HEK293T (cell line): Measurements from ENCODE around the gene RPH3AL.

ENCODE experiments used
- CTCF ChIA-PET: fragments of 350-600 bp; formaldehyde crosslinking; extraction: SDS; loops from one replicate; lab custom pipeline; 2021; ENCODE audit warnings: antibody characterized with exemption, inconsistent platforms; lab: Yijun Ruan, JAX
- POLR2A ChIA-PET: fragments of 350-600 bp; formaldehyde crosslinking; extraction: SDS; loops from one replicate; lab custom pipeline; 2020; ENCODE audit warnings: antibody characterized with exemption, inconsistent platforms; lab: Yijun Ruan, JAX
- DNase-seq: peaks from one replicate; pipeline ENCODE4 v3.0.0; 2012; ENCODE audit warnings: mixed read lengths; ENCODE audit errors: extremely low spot score
- ARNT ChIP-seq: fragments of 450-650 bp; IDR thresholded peaks from 2 replicates; pipeline ENCODE4 v1.6.1; 2017; ENCODE audit warnings: mild to moderate bottlenecking
- BHLHE40 ChIP-seq: fragments of 450-650 bp; IDR thresholded peaks from 2 replicates; pipeline ENCODE4 v1.6.1; 2016; ENCODE audit warnings: mild to moderate bottlenecking, moderate library complexity, borderline replicate concordance
- CTBP1 ChIP-seq: fragments of 450-650 bp; IDR thresholded peaks from 2 replicates; pipeline ENCODE4 v1.6.1; 2016; ENCODE audit warnings: borderline replicate concordance
- ELF4 ChIP-seq: fragments of 450-650 bp; IDR thresholded peaks from 2 replicates; pipeline ENCODE4 v1.6.1; 2017; ENCODE audit warnings: antibody characterized with exemption
- FOXA1 ChIP-seq: fragments of 450-650 bp; IDR thresholded peaks from 2 replicates; pipeline ENCODE4 v1.6.1; 2016; ENCODE audit warnings: mild to moderate bottlenecking
- FOXK2 ChIP-seq: fragments of 450-650 bp; IDR thresholded peaks from 2 replicates; pipeline ENCODE4 v1.6.1; 2016; ENCODE audit warnings: mild to moderate bottlenecking
- FOXM1 ChIP-seq: fragments of 450-650 bp; IDR thresholded peaks from 2 replicates; pipeline ENCODE4 v1.6.1; 2017; ENCODE audit warnings: mild to moderate bottlenecking, borderline replicate concordance
- HDGF ChIP-seq: fragments of 450-650 bp; IDR thresholded peaks from 2 replicates; pipeline ENCODE4 v1.6.1; 2017; ENCODE audit warnings: antibody characterized with exemption, borderline replicate concordance
- L3MBTL2 ChIP-seq: fragments of 450-650 bp; conservative IDR thresholded peaks from 2 replicates; pipeline ENCODE4 v1.6.1; 2016; ENCODE audit warnings: mild to moderate bottlenecking
- LEF1 ChIP-seq: fragments of 450-650 bp; IDR thresholded peaks from 2 replicates; pipeline ENCODE4 v1.6.1; 2017; ENCODE audit warnings: mild to moderate bottlenecking, borderline replicate concordance
- NFRKB ChIP-seq: fragments of 450-650 bp; IDR thresholded peaks from 2 replicates; pipeline ENCODE4 v1.6.1; 2016; ENCODE audit warnings: mild to moderate bottlenecking, moderate library complexity
- SP1 ChIP-seq: fragments of 450-650 bp; IDR thresholded peaks from 2 replicates; pipeline ENCODE4 v1.6.1; 2017
- SUZ12 ChIP-seq: fragments of 450-650 bp; IDR thresholded peaks from 2 replicates; pipeline ENCODE4 v1.6.1; 2016; ENCODE audit warnings: mild to moderate bottlenecking
- TARDBP ChIP-seq: fragments of 450-650 bp; IDR thresholded peaks from 2 replicates; pipeline ENCODE4 v1.6.1; 2016
- ZNF384 ChIP-seq: fragments of 450-650 bp; IDR thresholded peaks from 2 replicates; pipeline ENCODE4 v1.6.1; 2016
- TF ChIP-seq, protein P1 (sequence below): fragments of 450-650 bp; IDR thresholded peaks from 2 replicates; pipeline ENCODE4 v1.6.1; 2016

Gene RPH3AL

GRCh38 chr17:290626-291025, 62.0 kb downstream of the RPH3AL start:
- no peak for TF ChIP-seq ARNT
- POLR2A ChIA-PET, result no interaction called here
- no peak for DNase-seq
- CTCF ChIA-PET, result no interaction called here

- TF ChIP-seq L3MBTL2 (no peak), ARNT (no peak), NFRKB (no peak), ELF4 (no peak), BHLHE40 (no peak), SUZ12 (no peak), FOXM1 (no peak), FOXA1 (no peak), SP1 (no peak), FOXK2 (no peak), CTBP1 (no peak), HDGF (no peak), TARDBP (no peak), LEF1 (no peak), ZNF384 (no peak)
- TF ChIP-seq, protein P1, sequence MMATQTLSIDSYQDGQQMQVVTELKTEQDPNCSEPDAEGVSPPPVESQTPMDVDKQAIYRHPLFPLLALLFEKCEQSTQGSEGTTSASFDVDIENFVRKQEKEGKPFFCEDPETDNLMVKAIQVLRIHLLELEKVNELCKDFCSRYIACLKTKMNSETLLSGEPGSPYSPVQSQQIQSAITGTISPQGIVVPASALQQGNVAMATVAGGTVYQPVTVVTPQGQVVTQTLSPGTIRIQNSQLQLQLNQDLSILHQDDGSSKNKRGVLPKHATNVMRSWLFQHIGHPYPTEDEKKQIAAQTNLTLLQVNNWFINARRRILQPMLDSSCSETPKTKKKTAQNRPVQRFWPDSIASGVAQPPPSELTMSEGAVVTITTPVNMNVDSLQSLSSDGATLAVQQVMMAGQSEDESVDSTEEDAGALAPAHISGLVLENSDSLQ, result no peak
- CTCF ChIA-PET, result no interaction called here
- DNase-seq, result no peak
- POLR2A ChIA-PET, result no interaction called here
These were observed 62.5 kb downstream of the RPH3AL start for GRCh38 chr17:290121-290521.

- CTCF ChIA-PET, result no interaction called here
- no peak for DNase-seq
- POLR2A ChIA-PET, result no interaction called here
- TF ChIP-seq L3MBTL2 (no peak), FOXA1 (no peak), FOXM1 (no peak), SUZ12 (no peak), FOXK2 (no peak), ELF4 (no peak), CTBP1 (no peak), TARDBP (no peak), ZNF384 (no peak), HDGF (no peak), SP1 (no peak), BHLHE40 (no peak), NFRKB (no peak), LEF1 (no peak), ARNT (no peak)
- TF ChIP-seq, protein P1, result no peak
These were observed 63.2 kb downstream of the RPH3AL start for GRCh38 chr17:289409-289808.

GRCh38 chr17:288802-289356, 63.7 kb downstream of the RPH3AL start:
- POLR2A ChIA-PET, result no interaction called here
- CTCF ChIA-PET, result no interaction called here
- TF ChIP-seq ARNT (no peak), CTBP1 (no peak), L3MBTL2 (no peak), HDGF (no peak), NFRKB (no peak), SUZ12 (no peak), SP1 (no peak), TARDBP (no peak), BHLHE40 (no peak), ELF4 (no peak), LEF1 (no peak), FOXK2 (no peak), FOXA1 (no peak), ZNF384 (no peak), FOXM1 (no peak)
- TF ChIP-seq, protein P1, result no peak
- no peak for DNase-seq

GRCh38 chr17:286571-286970, 66.0 kb downstream of the RPH3AL start:
- CTCF ChIA-PET, result no interaction called here
- TF ChIP-seq FOXA1, result no peak
- no peak for TF ChIP-seq SP1
- TF ChIP-seq HDGF, result no peak
- TF ChIP-seq, protein P1, result no peak
- no peak for TF ChIP-seq SUZ12
- no peak for TF ChIP-seq ELF4
- no peak for TF ChIP-seq FOXK2
- TF ChIP-seq BHLHE40, result no peak
- no peak for TF ChIP-seq ARNT
- TF ChIP-seq CTBP1, result no peak
- no peak for TF ChIP-seq TARDBP
- TF ChIP-seq L3MBTL2, result no peak
- no peak for TF ChIP-seq NFRKB
- TF ChIP-seq ZNF384, result no peak
- TF ChIP-seq LEF1, result no peak
- TF ChIP-seq FOXM1, result no peak
- POLR2A ChIA-PET, result no interaction called here
- DNase-seq, result no peak
